COR-L47 (cell line): ENCODE measurements around the gene IQCC.
"Not testable (repeated sequence)": the region's sequence is repeated elsewhere in the genome, so short reads cannot be mapped to it uniquely, and the experiment has no call there.

Experiments used
- DNase-seq: peaks from one replicate; lab custom pipeline; 2025; lab: John Stamatoyannopoulos, UW

Gene IQCC

DNA sequence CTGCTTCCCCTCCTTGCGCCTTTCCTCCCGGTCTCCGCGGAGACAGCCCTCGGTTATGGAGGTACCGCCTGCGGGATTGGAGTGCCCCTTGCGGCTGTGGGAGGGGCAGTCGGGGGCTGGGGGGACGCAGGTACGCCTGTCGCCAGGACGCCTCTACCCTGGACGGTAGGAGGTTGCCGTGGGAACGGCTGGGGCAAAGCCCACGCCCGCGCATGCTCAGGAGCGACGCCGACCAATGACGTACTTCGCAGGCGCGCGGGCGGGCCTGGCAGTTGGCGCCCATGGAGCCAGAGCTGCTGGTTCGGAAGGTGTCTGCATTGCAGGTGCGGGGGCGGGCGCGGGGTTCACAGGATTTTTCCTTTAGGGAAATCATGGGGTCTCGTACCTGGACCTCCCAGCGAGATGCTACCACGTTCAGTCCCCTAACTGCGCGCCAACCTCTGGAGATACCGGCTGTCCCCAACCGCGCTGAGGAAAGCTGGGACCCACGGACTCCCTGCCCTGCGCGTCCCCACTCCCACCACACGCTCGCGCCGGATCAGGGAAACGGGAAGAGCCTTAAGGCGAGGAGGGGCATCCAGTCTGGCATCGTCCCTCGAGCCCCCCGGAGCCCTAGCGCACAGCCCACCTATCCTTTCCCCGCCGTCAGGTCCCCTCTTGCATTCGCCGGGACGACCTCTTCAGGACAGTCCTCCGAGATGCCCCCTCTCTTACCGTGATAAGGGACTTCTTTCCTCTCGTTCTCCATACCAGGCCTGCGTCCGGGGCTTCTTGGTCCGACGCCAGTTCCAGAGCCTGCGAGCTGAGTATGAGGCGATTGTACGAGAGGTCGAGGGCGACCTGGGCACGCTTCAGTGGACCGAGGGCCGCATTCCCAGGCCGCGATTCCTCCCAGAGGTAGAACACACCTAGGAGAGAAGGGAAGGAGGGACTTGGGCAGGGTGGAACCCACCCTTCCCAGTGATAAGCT lies at the start of gene IQCC:
Gene IQCC, plus strand, starts transcription at position 271 of the 970 bp plus-strand sequence. Its CDS starts 11 bp downstream, at position 282.
- DNase-seq, result peak; percentile 96

DNA sequence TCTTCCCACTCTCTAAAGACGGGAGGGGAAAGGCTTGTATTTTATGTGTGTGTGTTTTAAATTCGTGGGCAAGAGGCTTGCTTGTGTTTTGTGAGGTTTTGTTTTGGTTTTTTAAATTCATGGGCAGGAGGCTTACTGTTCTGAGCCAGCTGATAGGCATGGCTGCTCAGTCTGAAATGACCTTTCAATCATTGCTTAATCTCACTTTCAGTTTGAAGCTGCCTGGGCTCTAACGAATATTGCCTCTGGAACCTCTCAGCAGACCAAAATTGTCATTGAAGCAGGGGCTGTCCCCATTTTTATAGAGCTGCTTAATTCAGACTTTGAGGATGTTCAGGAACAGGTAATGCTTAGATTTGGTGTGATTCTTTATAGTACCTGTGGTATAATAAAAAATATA lies 46.3 kb upstream of the IQCC start:
- no peak for DNase-seq

DNA sequence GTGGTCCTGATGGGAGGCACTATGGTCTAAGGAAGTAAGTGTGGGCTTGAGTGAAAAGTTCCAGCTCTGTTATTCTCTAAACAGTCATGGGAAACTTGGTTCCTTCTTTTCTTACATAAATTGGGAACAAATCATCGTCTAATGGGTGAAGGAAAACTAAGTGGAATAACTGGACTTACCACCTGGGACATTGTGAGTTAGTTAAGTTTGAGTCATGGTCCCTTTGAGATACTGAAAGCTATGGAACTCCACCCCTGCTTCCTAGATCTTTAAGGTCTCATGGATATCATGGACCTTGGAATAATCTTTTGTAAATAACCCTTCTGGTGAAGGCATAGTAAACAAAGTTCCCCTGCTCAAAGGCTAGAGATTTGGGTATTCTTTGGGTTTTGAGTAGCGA lies 42.1 kb upstream of the IQCC start:
- DNase-seq, result no peak

DNA sequence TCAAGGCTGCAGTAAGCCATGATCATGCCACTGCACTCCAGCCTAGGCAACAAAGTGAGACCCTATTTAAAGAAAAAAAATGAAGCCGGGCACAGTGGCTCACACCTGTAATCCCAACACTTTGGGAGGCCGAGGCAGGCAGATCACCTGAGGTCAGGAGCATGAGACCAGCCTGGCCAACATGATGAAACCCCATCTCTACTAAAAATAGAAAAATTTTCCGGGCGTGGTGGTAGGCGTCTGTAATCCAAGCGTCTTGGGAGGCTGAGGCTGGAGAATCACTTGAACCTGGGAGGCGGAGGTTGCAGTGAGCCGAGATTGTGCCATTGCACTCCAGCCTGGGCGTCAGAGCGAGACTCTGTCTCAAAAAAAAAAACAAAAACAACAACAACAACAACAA lies 39.8 kb upstream of the IQCC start:
- DNase-seq, result not testable (repeated sequence)

DNA sequence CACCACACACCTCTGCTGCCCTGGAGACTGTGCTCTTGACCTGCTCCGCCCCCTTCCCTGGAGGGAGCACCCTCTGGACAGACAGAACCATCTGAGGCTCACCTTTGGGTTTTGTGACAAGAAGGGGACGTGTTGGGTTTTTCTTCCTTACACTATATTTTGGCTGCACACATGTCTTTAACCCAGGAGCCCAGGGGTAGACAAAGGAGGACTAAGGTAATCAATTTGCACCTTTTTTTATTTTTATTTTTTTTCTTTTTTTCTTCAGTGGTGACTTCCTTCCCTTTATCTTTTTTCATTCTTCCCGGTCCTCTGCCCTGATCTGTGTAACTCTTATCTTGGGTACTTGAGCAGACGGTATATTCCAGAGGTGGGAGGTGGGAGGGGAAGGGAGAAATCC lies 34.5 kb upstream of the IQCC start:
- DNase-seq, result no peak

DNA sequence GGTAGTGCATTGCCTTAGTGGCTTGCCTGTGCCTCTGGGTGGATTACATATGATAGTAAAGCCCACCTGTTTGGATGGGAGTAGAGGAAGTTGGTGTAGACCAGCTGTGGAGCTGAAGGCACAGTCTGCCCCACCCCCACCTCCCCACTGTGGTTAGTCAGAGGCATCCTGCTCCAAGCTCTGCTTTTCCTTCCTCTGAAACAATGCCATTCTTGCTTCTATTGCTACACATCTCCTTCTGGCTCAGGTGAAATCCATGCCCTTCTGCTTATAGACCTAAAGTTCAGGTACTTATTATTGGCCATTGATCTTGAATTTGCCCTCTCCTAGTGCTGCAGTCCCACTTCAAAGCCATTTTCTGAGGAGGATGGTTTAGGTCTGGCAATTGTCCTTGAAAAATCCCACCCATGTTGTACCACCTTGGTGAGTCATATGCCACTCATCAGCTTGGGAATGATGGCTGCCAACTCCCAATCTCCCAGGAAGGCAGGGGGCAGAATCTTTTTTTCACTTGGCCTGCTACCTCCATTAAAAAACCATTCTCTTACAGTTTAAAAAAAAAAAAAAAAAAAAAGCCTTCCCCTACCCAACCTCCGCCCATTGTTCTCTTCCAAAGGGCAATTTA lies 32.7 kb upstream of the IQCC start:
- no peak for DNase-seq

DNA sequence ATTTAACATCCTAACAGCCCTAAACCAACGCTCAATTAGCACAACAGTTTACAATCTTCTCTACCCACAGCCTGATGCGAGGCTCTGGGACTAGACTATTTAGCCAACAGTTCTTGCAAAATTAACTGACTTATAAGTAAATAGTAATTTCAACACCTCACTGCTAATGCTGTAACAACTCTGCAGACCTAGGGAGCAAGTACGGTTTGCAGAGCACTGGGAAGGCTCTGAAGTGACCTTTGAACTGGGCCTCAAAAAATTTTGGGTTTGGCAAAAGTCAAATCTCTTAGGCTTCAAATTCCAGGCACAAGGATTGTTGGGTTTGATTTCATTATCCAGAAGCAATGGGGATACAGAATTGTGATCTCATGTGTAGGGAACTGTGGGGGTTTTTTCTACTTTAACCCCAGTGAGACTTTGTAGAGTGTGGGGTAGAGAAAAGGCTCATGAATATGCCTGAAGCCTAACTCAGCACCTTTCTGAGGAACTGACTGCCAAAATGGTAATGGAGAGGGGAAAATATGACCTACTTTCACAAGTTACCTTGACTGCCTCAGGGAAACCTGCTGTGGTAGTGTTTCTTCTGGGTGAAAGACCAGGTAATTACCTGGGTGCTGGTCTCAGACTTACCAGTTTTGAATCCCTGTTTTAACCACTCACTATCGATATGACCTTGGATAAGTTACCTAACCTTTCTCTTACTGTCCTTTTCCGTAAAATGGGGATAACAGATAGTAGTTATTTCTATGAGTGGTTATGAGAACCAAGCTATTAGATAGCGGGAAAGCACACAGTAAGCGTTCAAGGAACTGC lies 26.9 kb upstream of the IQCC start:
- DNase-seq, result no peak

DNA sequence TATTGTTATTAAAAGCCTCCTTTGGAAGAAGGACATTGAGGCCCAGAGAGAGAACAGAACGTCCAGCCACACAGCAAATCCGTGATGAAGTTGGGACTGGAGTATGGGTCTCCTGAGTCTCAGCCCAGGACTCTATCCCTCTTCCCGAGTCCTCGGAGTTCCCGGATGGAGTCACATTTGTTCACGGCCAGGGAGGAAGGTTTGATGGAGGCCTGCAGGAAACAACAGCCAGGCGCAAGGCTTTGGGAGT lies 26.4 kb upstream of the IQCC start:
- DNase-seq, result no peak

DNA sequence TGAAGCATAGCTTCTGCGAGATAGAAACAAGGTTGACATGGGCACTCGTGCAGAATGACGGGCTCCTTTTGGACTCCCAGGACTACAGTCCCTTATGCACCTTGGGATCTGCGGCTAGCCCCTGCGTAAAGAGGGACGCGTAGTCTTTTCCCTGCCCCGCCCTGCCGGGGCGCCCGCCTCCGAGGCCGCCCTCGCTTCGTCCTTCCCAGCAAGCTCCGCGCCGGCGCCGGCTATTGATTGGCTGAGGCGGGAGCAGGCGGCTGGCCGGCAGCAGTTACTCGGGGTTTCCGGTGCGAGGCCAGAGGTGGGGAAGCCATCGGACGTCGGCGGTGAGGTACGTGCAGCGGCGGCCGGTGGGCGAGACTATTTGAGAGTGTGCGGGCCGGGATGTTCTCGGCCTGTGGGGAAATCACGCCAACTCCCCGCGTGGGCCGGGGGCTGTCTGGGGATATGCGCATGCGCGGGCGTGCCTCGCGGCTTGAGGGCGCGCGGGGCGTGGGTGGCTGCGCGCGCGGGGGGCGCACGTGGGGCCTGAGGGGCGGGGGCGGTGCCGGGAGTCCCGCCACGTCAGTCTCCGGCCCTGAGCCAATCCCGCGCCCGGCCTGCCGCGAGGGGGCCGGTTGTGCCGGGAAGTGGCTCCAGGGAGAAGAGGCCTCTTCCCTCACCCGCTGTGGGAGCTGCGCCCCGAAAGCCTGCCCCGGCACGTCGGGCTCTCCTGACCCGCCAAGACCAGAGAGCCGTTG lies 25.9 kb upstream of the IQCC start, which contains the start of gene TXLNA:
Gene TXLNA, plus strand, starts transcription at position 233 of the 743 bp plus-strand sequence. CDS start 671 bp downstream, outside the sequence.
- DNase-seq, result peak; percentile 92

DNA sequence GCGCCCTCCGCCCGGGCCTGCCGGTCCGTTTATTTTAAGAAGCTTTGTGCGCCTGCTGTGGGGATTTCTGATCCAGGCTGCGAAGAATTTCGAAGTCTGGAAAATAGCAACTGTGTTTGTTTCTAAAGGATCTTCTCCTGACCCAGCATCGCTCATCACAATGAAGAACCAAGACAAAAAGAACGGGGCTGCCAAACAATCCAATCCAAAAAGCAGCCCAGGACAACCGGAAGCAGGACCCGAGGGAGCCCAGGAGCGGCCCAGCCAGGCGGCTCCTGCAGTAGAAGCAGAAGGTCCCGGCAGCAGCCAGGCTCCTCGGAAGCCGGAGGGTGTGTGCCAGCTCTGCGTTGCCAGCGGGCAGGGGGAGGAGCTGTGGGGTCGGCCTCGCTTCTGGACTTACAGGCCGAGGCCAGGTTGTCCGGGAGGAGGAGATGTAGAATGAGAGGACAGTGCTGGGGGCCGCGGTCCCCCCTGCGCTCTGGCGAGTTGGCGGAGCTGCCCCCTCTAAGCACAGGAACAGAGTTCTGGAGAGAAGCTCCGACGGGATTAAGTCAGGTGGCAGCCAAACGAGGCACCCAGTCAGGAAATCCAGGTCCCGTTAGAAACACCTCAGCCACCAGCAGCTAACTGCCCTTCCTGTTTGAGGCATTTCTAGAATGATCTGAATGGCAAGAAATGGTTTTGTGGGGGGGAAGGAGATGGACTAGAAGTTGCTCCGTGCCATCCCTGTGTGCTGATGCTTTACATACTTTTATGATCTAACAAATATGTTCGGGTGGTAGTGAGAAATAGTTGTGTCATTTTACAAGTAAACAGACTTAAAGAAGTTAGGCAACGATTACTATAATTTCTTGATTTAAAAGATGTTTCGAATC lies 25.0 kb upstream of the IQCC start:
- peak; percentile 16 for DNase-seq

DNA sequence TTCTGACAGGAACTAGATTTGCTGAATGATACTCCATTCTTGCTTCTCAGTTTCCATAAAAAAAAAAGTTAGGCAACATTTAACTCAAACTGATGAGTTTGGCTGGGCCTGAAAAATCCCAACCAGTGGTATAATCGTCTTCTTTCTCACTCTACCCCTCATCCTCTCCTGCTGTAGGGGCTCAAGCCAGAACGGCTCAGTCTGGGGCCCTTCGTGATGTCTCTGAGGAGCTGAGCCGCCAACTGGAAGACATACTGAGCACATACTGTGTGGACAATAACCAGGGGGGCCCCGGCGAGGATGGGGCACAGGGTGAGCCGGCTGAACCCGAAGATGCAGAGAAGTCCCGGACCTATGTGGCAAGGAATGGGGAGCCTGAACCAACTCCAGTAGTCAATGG lies 24.4 kb upstream of the IQCC start:
- no peak for DNase-seq

DNA sequence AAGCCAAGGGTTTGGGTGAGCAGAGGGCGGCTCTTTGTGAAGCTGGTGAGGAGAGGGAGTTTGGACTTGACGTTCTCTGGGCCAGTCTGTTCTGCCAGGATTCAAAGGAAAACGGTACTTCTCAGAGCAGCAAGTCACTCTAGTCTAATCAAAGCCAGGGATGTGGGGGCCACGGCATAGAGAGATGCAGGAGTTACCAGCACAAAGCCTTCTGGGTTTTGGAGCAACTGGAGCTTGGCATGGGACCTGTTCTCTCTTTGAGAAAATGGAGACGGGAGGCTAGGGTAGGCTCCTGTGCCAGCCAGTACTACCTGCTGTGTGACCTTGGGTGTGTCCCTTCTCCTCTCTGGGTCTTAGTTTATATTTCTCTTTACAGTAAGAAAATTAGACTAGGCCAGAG lies 23.9 kb upstream of the IQCC start:
- DNase-seq, result no peak

DNA sequence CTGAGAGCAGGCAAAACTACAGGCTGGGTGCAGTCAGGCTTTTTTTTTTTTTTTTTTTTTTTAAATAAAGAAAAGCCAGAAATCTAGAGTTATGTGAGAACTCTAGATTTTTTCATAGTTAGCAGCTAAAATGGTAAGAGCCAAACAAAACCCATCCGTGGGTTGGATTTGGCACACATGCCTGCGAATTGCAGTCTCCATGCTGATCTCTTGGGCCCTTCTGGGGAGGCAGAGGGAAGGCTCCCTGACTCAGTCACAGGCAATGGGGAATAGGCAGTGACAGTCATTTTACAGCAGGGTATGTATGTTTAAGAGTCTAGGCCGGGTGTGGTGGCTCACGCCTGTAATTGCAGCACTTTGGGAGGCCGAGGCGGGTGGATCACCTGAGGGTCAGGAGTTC lies 23.4 kb upstream of the IQCC start:
- no peak for DNase-seq

DNA sequence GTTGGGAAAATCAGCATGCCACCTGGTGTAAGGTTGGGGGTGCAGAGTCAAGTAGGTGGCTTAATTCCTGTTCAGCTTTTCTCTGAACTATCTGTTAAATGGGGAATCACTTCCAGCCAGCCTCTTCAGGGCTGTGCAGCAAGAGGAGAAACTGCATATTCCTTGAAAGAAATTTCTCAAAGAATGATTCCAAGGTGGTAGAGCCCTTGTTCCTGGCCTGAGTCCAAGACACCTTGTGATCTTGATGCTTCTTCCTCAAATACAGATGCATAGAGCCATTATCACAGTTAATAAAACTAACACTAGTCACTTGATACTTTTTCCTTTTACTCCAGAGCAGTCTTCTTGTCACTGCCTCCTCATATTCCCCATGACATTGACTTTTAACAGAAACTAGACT lies 20.8 kb upstream of the IQCC start:
- DNase-seq, result no peak

DNA sequence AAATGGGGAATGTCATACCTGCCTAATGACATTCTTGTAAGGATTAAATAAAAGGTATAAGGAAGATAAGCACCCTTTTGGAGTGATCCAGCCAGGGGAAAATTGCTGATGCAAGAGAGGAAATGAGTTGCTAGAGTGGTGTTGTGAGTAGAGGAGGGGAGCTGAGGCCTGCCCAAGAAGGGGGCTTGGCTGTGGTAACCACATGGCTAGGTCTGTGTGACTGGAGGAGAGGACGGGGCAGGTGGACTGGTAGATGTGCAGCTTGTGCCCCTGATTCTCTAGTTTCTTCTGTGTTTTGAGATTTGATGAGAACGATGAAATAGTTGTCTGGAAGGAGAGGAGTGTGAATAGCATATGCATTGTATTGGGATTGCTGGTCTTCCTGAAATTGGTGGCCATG lies 19.4 kb upstream of the IQCC start:
- DNase-seq, result no peak

DNA sequence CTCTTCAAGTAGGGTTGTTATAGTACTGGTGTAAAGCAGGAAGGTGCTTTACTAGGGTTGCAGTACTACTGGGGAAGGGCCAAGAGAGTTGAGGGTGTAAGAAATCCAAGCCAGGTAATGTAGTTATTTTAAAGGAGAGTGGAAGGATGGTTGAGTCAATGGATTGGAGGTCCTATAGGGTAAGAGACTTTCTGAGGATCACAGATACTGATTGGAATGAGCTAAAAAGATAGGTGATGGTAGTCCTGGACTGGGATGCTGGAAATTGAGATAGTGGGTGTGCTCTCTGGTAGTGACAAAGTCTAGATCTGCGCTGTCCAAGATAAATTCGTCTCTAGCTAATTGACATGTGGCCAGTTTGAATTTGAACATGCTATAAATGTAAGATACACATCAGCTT lies 19.0 kb upstream of the IQCC start:
- DNase-seq, result no peak

DNA sequence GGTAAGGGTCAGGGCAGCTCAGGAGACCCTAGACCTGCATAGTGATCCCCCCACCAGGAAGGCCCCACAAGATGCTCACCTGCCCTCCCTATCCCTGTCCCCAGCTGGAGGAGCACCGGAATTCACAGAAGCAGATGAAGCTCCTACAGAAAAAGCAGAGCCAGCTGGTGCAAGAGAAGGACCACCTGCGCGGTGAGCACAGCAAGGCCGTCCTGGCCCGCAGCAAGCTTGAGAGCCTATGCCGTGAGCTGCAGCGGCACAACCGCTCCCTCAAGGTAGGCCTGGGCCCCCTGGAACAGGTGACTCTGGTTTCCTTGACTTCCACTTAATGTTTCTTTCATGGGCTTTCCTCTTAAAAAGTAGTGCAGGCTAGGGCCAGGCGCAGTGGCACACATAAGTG lies 17.6 kb upstream of the IQCC start:
- no peak for DNase-seq

DNA sequence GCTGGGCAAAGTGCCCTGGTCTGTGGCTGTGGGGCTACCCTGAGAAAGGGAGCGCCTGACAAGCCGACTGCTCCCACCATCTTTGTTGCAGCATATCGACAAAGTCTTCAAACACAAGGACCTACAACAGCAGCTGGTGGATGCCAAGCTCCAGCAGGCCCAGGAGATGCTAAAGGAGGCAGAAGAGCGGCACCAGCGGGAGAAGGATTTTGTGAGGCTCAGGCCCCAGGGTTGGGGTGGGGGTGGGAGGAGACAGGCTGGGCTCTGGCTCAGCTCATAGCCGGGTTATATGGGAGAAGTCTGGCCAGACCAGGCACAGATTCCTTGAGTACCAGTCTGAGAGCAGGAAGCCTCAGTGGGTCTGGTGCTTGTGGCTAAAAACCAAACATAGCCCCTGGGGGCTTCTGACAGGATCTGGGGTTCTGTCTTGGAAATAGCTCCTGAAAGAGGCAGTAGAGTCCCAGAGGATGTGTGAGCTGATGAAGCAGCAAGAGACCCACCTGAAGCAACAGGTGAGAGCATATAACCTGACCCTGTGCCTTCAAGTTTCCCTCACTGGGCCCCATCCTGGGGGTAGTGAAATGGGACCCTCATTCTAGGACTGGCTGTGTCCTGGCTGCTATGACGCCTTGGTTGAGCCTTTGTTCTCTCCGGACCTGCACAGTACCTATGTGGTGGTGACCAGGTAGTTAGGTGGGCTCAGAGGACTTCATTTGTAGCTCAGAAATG lies 13.1 kb upstream of the IQCC start:
- no peak for DNase-seq

DNA sequence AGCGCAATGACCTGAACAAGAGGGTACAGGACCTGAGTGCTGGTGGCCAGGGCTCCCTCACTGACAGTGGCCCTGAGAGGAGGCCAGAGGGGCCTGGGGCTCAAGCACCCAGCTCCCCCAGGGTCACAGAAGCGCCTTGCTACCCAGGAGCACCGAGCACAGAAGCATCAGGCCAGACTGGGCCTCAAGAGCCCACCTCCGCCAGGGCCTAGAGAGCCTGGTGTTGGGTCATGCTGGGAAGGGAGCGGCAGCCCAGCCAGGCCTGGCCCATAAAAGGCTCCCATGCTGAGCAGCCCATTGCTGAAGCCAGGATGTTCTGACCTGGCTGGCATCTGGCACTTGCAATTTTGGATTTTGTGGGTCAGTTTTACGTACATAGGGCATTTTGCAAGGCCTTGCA lies 10.5 kb upstream of the IQCC start:
- DNase-seq, result no peak

DNA sequence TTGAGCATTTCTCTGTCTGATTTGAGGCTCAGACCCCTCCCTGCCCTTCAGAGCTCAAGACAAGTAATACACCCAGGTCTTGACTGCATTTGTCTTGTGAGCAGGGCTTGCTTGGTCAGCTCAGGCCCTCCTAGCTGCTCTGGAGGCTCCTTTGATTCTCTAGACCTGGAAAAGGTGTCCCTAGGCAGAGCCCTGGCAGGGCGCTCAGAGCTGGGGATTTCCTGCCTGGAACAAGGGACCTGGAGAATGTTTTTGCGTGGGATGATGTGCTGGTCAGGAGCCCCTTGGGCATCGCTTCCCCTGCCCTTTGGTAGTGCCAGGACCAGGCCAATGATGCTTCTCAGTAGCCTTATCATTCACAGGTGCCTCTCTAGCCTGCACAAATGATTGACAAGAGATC lies 9.9 kb upstream of the IQCC start:
- no peak for DNase-seq
